ENCODE measurements around the gene SMC5. TPM values are rescaled to one million over a fixed set of nuclear protein-coding genes. Genes with fewer than 3 reads are reported as not detected.

Gene SMC5
- total RNA-seq, 1 experiment from 2014 or later, result 27.5 TPM

DNA sequence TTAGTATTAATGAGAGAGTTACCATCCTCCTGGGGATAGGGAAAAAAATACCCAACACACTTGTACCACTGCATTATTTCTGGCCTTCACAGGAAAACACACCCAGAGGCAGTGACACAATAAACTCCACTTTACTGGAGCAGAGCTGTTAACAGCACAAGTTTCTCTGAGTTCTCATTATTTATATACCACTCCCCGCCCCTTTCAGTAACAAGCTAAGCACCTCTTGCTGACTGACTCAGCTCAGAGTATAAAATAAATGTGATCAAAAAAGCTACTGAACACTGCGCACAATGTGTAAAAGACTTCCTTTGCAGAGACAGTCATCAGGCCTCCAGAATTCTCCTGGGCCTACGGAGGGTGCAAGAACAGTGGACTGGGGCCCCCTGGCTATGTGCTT is 134.1 kb downstream of the SMC5 start:
- Histone ChIP-seq H3K27ac (ENCODE audit: low read depth, low read length) (no peak overlapping the region), H3K9me3 (ENCODE audit: control insufficient read depth in 1 of 2, insufficient read depth in 1 of 2, low read depth in 1 of 2, low read length in 2 of 2) (no peaks in the 10 kb centered on the region), H3K4me2 (ENCODE audit: low read length) (no peak overlapping the region), H3K36me3 (ENCODE audit: control insufficient read depth in 1 of 2, insufficient read depth in 2 of 2, low read length in 2 of 2) (no peaks in the 10 kb centered on the region), H3K79me2 (ENCODE audit: insufficient read depth, low read length) (no peaks in the 10 kb centered on the region), H3K4me1 (ENCODE audit: control insufficient read depth in 1 of 2, insufficient read depth in 2 of 2, low read length in 2 of 2) (peaks cover 5 to 8% of the 10 kb centered on the region in 2 experiments; a peak in 2 of 4 replicates), H3K27me3 (ENCODE audit: insufficient read depth, low read length) (no peaks in the 10 kb centered on the region), H2AFZ (ENCODE audit: low read depth, low read length, poor library complexity, severe bottlenecking) (no peak overlapping the region), H4K20me1 (ENCODE audit: insufficient read depth) (no peaks in the 10 kb centered on the region), H3K9ac (ENCODE audit: low read length) (no peak overlapping the region), H3K4me3 (replicated peaks in 1 of 2; ENCODE audit: low read depth in 1 of 2, low read length in 2 of 2) (no peak overlapping the region), H3K9me2 (ENCODE audit: insufficient read depth) (no peaks in the 10 kb centered on the region)
- RAD21 ChIA-PET (ENCODE audit: low non-redundant PET in 1 of 2, low total read pairs in 2 of 2, uncharacterized antibody in 2 of 2, unreplicated experiment in 2 of 2), result no interaction called here
- no peak for ATAC-seq
- TF ChIP-seq ELF1 (IDR thresholded peaks at IDR 0.05; ENCODE audit: borderline replicate concordance, low read depth), result no peak
- no peak for TF ChIP-seq RAD21 (IDR thresholded peaks at IDR 0.05; ENCODE audit: low read depth)
- no peak for TF ChIP-seq EZH2phosphoT487 (IDR thresholded peaks at IDR 0.05; ENCODE audit: borderline replicate concordance)
- no peak for TF ChIP-seq EZH2 (IDR thresholded peaks at IDR 0.05)
- no peak for TF ChIP-seq POLR2AphosphoS5 (IDR thresholded peaks at IDR 0.05; ENCODE audit: low read depth, low read length)
- intact Hi-C loops (cut with micrococcal nuclease), result no loop called here
- POLR2A ChIA-PET, result no interaction called here
- no peak for DNase-seq (ENCODE audit: low read depth, low spot score)
- CTCF ChIA-PET, result interaction anchor here (1.1 kb wide), 1 partner anchor 46 kb away, joined by 3 read pairs; no protein-coding TSS in a partner anchor
- no TSS peak for BruUV-seq (replicated peaks)

DNA sequence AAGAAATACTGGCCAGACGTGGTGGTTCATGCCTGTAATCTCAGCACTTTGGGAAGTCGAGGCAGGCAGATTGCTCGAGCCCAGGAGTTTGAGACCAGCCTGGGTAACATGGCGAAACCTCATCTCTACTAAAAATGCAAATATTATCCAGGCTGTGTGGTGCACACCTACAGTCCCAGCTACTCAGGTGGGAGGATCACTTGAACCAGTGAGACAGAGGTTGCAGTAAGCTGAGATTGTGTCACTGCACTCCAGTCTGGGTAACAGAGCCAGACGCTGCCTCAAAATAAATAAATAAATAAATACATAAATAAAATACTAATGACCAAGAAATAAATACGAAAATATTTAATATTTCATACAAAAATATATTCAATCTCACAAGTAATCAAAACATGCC is 136.9 kb downstream of the SMC5 start:
- Histone ChIP-seq H4K20me1 (ENCODE audit: insufficient read depth) (no peaks in the 10 kb centered on the region), H3K27me3 (ENCODE audit: insufficient read depth, low read length) (no peaks in the 10 kb centered on the region), H3K27ac (ENCODE audit: low read depth, low read length) (no peak overlapping the region), H3K36me3 (ENCODE audit: control insufficient read depth in 1 of 2, insufficient read depth in 2 of 2, low read length in 2 of 2) (no peaks in the 10 kb centered on the region), H3K4me1 (ENCODE audit: control insufficient read depth in 1 of 2, insufficient read depth in 2 of 2, low read length in 2 of 2) (peaks cover 4 to 5% of the 10 kb centered on the region in 2 experiments; a peak in 2 of 4 replicates), H2AFZ (ENCODE audit: low read depth, low read length, poor library complexity, severe bottlenecking) (no peak overlapping the region), H3K79me2 (ENCODE audit: insufficient read depth, low read length) (no peaks in the 10 kb centered on the region), H3K9me3 (ENCODE audit: control insufficient read depth in 1 of 2, insufficient read depth in 1 of 2, low read depth in 1 of 2, low read length in 2 of 2) (no peaks in the 10 kb centered on the region), H3K4me2 (ENCODE audit: low read length) (no peak overlapping the region), H3K4me3 (replicated peaks in 1 of 2; ENCODE audit: low read depth in 1 of 2, low read length in 2 of 2) (no peak overlapping the region), H3K9ac (ENCODE audit: low read length) (no peak overlapping the region), H3K9me2 (ENCODE audit: insufficient read depth) (no peaks in the 10 kb centered on the region)
- POLR2A ChIA-PET, result no interaction called here
- RAD21 ChIA-PET (ENCODE audit: low non-redundant PET in 1 of 2, low total read pairs in 2 of 2, uncharacterized antibody in 2 of 2, unreplicated experiment in 2 of 2), result no interaction called here
- CTCF ChIA-PET, result no interaction called here
- no peak for DNase-seq (ENCODE audit: low read depth, low spot score)
- no peak for ATAC-seq
- intact Hi-C loops (cut with micrococcal nuclease), result no loop called here
- BruUV-seq (replicated peaks), result no TSS peak
- TF ChIP-seq ZNF274 (IDR thresholded peaks at IDR 0.05; ENCODE audit: low read depth, low read length), result no peak
- TF ChIP-seq SIN3A (IDR thresholded peaks at IDR 0.05; ENCODE audit: low read depth), result no peak
- TF ChIP-seq ZFX (IDR thresholded peaks at IDR 0.05), result no peak
- no peak for TF ChIP-seq EZH2phosphoT487 (IDR thresholded peaks at IDR 0.05; ENCODE audit: borderline replicate concordance)
- no peak for TF ChIP-seq YY1 (IDR thresholded peaks at IDR 0.05; ENCODE audit: extremely low read depth, insufficient replicate concordance, low read depth, low read length)
- TF ChIP-seq, protein P1, sequence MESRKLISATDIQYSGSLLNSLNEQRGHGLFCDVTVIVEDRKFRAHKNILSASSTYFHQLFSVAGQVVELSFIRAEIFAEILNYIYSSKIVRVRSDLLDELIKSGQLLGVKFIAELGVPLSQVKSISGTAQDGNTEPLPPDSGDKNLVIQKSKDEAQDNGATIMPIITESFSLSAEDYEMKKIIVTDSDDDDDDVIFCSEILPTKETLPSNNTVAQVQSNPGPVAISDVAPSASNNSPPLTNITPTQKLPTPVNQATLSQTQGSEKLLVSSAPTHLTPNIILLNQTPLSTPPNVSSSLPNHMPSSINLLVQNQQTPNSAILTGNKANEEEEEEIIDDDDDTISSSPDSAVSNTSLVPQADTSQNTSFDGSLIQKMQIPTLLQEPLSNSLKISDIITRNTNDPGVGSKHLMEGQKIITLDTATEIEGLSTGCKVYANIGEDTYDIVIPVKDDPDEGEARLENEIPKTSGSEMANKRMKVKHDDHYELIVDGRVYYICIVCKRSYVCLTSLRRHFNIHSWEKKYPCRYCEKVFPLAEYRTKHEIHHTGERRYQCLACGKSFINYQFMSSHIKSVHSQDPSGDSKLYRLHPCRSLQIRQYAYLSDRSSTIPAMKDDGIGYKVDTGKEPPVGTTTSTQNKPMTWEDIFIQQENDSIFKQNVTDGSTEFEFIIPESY (IDR thresholded peaks at IDR 0.05; ENCODE audit: extremely low read depth, insufficient replicate concordance, low read length), result no peak
- TF ChIP-seq RAD21 (IDR thresholded peaks at IDR 0.05; ENCODE audit: low read depth), result no peak
- no peak for TF ChIP-seq CBX3 (IDR thresholded peaks at IDR 0.05; ENCODE audit: low read depth)
- TF ChIP-seq SP1 (IDR thresholded peaks at IDR 0.05; ENCODE audit: low read depth), result no peak
- TF ChIP-seq EZH2 (IDR thresholded peaks at IDR 0.05), result no peak
- no peak for TF ChIP-seq CEBPB (IDR thresholded peaks at IDR 0.05; ENCODE audit: low read depth)
- TF ChIP-seq, protein P2, sequence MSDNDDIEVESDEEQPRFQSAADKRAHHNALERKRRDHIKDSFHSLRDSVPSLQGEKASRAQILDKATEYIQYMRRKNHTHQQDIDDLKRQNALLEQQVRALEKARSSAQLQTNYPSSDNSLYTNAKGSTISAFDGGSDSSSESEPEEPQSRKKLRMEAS (IDR thresholded peaks at IDR 0.05), result no peak
- TF ChIP-seq ELF1 (IDR thresholded peaks at IDR 0.05; ENCODE audit: borderline replicate concordance, low read depth), result no peak
- no peak for TF ChIP-seq POLR2AphosphoS5 (IDR thresholded peaks at IDR 0.05; ENCODE audit: low read depth, low read length)
- TF ChIP-seq, protein P3, sequence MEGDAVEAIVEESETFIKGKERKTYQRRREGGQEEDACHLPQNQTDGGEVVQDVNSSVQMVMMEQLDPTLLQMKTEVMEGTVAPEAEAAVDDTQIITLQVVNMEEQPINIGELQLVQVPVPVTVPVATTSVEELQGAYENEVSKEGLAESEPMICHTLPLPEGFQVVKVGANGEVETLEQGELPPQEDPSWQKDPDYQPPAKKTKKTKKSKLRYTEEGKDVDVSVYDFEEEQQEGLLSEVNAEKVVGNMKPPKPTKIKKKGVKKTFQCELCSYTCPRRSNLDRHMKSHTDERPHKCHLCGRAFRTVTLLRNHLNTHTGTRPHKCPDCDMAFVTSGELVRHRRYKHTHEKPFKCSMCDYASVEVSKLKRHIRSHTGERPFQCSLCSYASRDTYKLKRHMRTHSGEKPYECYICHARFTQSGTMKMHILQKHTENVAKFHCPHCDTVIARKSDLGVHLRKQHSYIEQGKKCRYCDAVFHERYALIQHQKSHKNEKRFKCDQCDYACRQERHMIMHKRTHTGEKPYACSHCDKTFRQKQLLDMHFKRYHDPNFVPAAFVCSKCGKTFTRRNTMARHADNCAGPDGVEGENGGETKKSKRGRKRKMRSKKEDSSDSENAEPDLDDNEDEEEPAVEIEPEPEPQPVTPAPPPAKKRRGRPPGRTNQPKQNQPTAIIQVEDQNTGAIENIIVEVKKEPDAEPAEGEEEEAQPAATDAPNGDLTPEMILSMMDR (IDR thresholded peaks at IDR 0.05 in 2 of 3, conservative IDR thresholded peaks at IDR 0.05 in 1 of 3; ENCODE audit: borderline replicate concordance in 1 of 3, insufficient read depth in 1 of 3, low read depth in 2 of 3, low read length in 2 of 3), result no peak
